ENCODE measurements around the gene SPCS3. TPM values are rescaled to one million over a fixed set of nuclear protein-coding genes. Genes with fewer than 3 reads are reported as not detected.
"Not testable (repeated sequence)": the region's sequence is repeated elsewhere in the genome, so short reads cannot be mapped to it uniquely, and the experiment has no call there.

Gene SPCS3
- 51.5 and 59.6 TPM in 2 replicates for total RNA-seq (2014; rRNA removed; shearing (Covaris generic))

DNA sequence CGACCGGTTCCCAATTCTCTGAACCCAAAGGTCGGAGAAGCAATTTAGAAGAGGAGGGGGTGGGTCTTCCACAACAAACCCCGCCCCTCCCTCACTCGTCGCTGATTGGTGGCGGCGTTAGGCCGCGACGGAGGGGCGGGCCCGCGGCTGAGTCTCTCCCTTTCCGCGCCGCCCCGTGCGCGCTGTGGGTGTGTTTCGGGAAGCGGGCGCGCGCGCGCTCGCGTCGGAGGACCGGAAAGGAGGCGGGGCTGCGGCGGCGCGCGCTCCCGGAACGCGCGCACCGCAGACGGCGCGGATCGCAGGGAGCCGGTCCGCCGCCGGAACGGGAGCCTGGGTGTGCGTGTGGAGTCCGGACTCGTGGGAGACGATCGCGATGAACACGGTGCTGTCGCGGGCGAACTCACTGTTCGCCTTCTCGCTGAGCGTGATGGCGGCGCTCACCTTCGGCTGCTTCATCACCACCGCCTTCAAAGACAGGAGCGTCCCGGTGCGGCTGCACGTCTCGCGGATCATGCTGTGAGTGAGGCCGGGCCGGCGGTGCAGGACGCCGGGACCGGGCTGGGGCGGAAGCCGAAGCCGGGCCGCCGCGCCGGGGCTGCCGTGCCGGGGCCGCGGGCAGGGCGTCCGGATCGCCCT is at the start of gene SPCS3:
TSS of gene SPCS3 (plus strand) at position 263 of the 636 bp plus-strand sequence. CDS start at position 374, 111 bp downstream.
- peak; percentile 88 for DNase-seq (ENCODE audit: low spot score)

- DNase-seq (ENCODE audit: low spot score): peak; percentile 96
Observed at GRCh38 chr4:176270669-176271068, 49.1 kb upstream of the SPCS3 start.

GRCh38 chr4:176271749-176272148 is 48.0 kb upstream of the SPCS3 start:
- DNase-seq (ENCODE audit: low spot score): no peak

DNA sequence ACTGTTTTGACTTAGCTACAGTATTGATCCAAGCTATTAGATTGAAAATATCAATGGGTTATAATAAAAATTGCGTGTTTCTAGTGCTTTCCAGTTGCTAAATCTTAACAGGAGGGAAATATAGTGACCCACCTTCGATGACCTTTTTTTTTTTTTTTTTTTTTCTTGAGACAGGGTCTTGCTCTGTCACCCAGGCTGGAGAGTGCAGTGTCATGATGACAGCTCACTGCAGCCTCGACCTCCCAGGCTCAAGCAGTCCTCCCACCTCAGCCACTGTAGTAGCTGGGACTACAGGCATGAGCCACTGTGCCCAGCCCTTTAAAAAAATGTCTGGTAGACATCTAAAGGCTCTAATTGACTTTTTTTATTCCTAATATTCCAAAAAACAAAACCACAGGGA is 47.0 kb upstream of the SPCS3 start:
- no peak for DNase-seq (ENCODE audit: low spot score)

DNA sequence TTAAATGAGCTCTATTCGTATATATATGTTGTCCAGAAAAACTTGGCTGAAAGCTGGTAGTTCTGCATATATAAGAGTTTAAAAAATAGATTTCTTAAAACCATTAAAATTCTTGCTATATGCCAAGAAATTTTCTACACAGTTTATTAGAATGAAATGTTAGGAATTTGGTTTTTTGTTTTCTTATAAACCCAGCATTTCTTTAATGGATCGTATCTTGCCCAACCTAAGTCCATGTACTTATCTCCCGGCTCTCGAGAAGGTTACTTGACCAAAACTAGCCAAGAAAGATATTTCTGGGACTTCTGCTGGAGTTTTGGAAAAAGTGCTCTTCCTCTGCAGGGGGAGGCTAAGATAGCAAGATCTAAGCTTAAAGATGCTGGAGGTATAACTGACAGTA is 46.0 kb upstream of the SPCS3 start:
- DNase-seq (ENCODE audit: low spot score): no peak

DNA sequence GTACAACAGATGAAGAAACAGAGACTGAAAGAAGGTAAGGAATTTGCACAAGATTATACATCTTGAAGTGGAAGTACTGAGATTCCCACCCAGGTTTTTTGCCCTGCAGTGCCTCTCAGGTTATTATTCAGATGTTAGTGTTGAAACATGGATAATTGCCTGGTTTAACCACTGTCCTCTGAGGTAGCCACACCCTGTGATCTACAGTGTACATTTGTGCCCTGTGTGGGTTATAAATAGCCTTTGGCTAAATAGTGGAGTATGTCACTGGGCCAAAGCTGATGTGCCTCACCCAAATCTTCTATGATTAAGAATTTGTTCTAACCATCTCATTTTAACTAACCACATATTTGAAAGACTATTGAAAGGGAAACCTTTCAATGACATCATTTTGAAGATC is 45.3 kb upstream of the SPCS3 start:
- peak; percentile 65 for DNase-seq (ENCODE audit: low spot score)

- no peak for DNase-seq (ENCODE audit: low spot score)
Observed at GRCh38 chr4:176276710-176277109, 43.1 kb upstream of the SPCS3 start.

DNA sequence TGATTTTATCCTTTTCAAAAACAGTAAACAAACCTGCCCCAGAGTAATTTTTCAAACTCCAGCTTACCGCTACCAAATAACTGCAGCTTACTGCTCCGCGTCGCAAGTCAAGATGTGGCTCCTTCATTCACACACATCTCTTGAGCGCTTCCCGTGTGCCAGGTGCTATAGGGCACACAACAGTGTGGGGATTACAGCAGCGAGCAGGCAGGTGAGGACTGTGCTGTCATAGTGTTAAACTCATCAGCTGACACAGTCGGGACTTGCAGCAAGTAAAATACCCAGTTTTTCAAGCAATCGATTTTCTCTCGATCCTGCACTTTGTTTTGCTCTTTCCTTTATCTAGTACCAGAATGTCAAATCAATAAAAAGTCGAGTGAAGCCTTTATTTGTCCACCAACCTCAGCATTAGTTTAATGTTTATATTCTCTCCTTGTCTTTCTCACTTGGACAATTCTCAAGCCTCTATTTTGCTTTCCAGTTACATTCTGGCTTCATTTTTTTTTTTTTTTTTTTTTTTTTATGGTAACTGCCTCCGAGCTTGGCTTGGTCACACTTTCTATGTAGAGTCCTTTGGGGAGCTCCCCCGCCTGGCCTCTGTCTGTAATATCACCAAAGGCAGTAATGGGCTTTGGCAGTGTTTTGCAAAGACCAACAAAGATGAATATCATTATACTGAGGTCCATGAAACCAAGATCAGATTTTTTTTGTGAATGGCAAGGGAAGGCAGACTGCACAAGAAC is 42.4 kb upstream of the SPCS3 start:
- peak; percentile 50 for DNase-seq (ENCODE audit: low spot score)

DNA sequence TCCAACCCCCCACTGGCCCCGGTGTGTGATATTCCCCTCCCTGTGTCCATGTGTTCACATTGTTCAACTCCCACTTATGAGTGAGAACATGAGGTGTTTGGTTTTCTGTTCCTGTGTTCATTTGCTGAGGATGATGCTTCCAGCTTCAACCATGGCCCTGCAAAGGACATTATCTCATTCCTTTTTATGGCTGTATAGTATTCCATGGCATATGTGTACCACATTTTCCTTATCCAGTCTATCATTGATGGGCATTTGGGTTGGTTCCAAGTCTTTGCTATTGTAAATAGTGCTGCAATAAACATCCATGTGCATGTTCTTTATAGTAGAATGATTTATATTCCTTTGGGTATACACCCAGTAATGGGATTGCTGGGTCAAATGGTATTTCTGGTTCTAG is 40.2 kb upstream of the SPCS3 start:
- not testable (repeated sequence) for DNase-seq (ENCODE audit: low spot score)

GRCh38 chr4:176286728-176287127 is 33.0 kb upstream of the SPCS3 start:
- no peak for DNase-seq (ENCODE audit: low spot score)

GRCh38 chr4:176287546-176287945 is 32.2 kb upstream of the SPCS3 start:
- no peak for DNase-seq (ENCODE audit: low spot score)

- no peak for DNase-seq (ENCODE audit: low spot score)
Observed at GRCh38 chr4:176288020-176288419, 31.7 kb upstream of the SPCS3 start.

- no peak for DNase-seq (ENCODE audit: low spot score)
Observed at GRCh38 chr4:176289561-176289960, 30.2 kb upstream of the SPCS3 start.

GRCh38 chr4:176290520-176290919 is 29.2 kb upstream of the SPCS3 start:
- DNase-seq (ENCODE audit: low spot score): no peak

DNA sequence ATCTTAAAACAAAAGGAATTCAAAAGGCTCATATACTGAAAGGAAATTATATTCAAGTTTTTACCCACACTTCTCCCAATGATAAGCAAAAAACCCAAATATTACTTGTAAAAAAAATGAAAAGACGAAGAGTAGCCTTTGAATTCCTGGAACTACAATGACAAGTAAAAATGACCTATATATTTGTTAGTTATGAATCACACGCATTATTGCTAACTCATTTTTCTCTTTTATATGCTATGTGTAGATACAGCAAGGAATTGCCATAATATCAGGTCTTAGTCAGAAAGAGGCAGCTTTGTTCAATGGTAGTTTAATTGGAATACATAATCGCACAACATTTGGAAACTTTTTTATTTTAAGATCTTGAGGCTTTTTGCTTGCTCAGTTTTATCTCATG is 28.0 kb upstream of the SPCS3 start:
- DNase-seq (ENCODE audit: low spot score): no peak

- DNase-seq (ENCODE audit: low spot score): no peak
Observed at GRCh38 chr4:176292920-176293319, 26.8 kb upstream of the SPCS3 start.

- DNase-seq (ENCODE audit: low spot score): no peak
Observed at GRCh38 chr4:176293660-176294059, 26.1 kb upstream of the SPCS3 start.

GRCh38 chr4:176295907-176296306 is 23.9 kb upstream of the SPCS3 start:
- not testable (repeated sequence) for DNase-seq (ENCODE audit: low spot score)

GRCh38 chr4:176298664-176299063 is 21.1 kb upstream of the SPCS3 start:
- no peak for DNase-seq (ENCODE audit: low spot score)

- no peak for DNase-seq (ENCODE audit: low spot score)
Observed at GRCh38 chr4:176300036-176300435, 19.7 kb upstream of the SPCS3 start.

DNA sequence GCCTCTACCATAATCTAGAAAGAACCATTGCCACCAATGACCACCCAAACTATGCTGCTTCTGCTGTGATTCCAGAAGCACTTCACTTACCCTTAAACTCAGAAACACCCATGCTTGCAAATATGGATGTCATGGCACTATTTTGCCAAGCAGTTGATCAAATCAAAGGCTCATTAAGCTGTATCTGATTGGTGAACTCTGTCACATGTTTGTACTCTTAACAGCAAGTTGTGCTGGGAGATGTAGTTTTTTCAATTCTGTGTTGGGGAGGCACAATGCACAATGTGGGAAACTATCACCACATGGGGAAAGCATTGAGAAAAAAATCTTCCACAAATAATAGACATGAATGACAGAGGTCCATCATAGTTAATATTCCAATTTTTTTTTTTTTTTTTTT is 19.2 kb upstream of the SPCS3 start:
- no peak for DNase-seq (ENCODE audit: low spot score)

GRCh38 chr4:176302283-176303275 is 17.2 kb upstream of the SPCS3 start:
- peak; percentile 53 for DNase-seq (ENCODE audit: low spot score)

Measured in H4 (cell line).